CD4-positive, alpha-beta T cell treated with Interleukin-10 for 1 hour (primary cell): ENCODE measurements around the gene DLG1.

Source experiments
- DNase-seq: peaks from one replicate; pipeline ENCODE4 v3.0.0-alpha.2; 2020

Gene DLG1

GRCh38 chr3:197168063-197168462 lies 130.3 kb downstream of the DLG1 start:
- no peak for DNase-seq

- DNase-seq: no peak
Measured at GRCh38 chr3:197167549-197167948, 130.9 kb downstream of the DLG1 start.

- DNase-seq: no peak
Measured at GRCh38 chr3:197165890-197166289, 132.5 kb downstream of the DLG1 start.

GRCh38 chr3:197155046-197155445 lies 143.4 kb downstream of the DLG1 start:
- no peak for DNase-seq

GRCh38 chr3:197151580-197151979 lies 146.8 kb downstream of the DLG1 start:
- no peak for DNase-seq

GRCh38 chr3:197149528-197149927 lies 148.9 kb downstream of the DLG1 start:
- DNase-seq: no peak

- DNase-seq: no peak
Measured at GRCh38 chr3:197144188-197144587, 154.2 kb downstream of the DLG1 start.

- no peak for DNase-seq
Measured at GRCh38 chr3:197139586-197139985, 158.8 kb downstream of the DLG1 start.

- DNase-seq: no peak
Measured at GRCh38 chr3:197137751-197138150, 160.7 kb downstream of the DLG1 start.

GRCh38 chr3:197136744-197137143 lies 161.7 kb downstream of the DLG1 start:
- no peak for DNase-seq

GRCh38 chr3:197135212-197135611 lies 163.2 kb downstream of the DLG1 start:
- no peak for DNase-seq

- no peak for DNase-seq
Measured at GRCh38 chr3:197132916-197133530, 165.4 kb downstream of the DLG1 start.

- DNase-seq: no peak
Measured at GRCh38 chr3:197125636-197126035, 172.8 kb downstream of the DLG1 start.

GRCh38 chr3:197124713-197125112 lies 173.7 kb downstream of the DLG1 start:
- no peak for DNase-seq

GRCh38 chr3:197122394-197122793 lies 176.0 kb downstream of the DLG1 start:
- no peak for DNase-seq

GRCh38 chr3:197117114-197117513 lies 181.3 kb downstream of the DLG1 start:
- no peak for DNase-seq

GRCh38 chr3:197114007-197114406 lies 184.4 kb downstream of the DLG1 start:
- DNase-seq: no peak

GRCh38 chr3:197111685-197112084 lies 186.7 kb downstream of the DLG1 start:
- DNase-seq: no peak

- DNase-seq: no peak
Measured at GRCh38 chr3:197105786-197106185, 192.6 kb downstream of the DLG1 start.

- no peak for DNase-seq
Measured at GRCh38 chr3:197104738-197105137, 193.7 kb downstream of the DLG1 start.

- DNase-seq: no peak
Measured at GRCh38 chr3:197103766-197104165, 194.6 kb downstream of the DLG1 start.

GRCh38 chr3:197093871-197094270 lies 204.5 kb downstream of the DLG1 start:
- DNase-seq: no peak

GRCh38 chr3:197088370-197088769 lies 210.0 kb downstream of the DLG1 start:
- no peak for DNase-seq

GRCh38 chr3:197085137-197085536 lies 213.3 kb downstream of the DLG1 start:
- no peak for DNase-seq

- DNase-seq: no peak
Measured at GRCh38 chr3:197083486-197083885, 214.9 kb downstream of the DLG1 start.

GRCh38 chr3:197082871-197083270 lies 215.5 kb downstream of the DLG1 start:
- no peak for DNase-seq
